T-helper 17 cell (primary cell): ENCODE results near the gene TFEC. TPM values are rescaled to one million over a fixed set of nuclear protein-coding genes. Genes with fewer than 3 reads are reported as not detected.

Source experiments
- ATAC-seq: fragments of 150-1000 bp; cut with Tn5 transposase; 2 replicates; pipeline ENCODE4 v1.10.0; 2021; ENCODE audit warnings: mild to moderate bottlenecking, moderate library complexity
- DNase-seq, 3 donors: peaks; one replicate each; pipeline versions ENCODE4 v3.0.0 to v3.0.0-alpha.2; 2020 to 2021
- H3K9me3 ChIP-seq: one replicate; pipeline ENCODE4 v1.7.0; 2013; ENCODE audit warnings: low read length, mild to moderate bottlenecking; ENCODE audit not compliant: control insufficient read depth, poor library complexity, severe bottlenecking
- H3K27ac Mint-ChIP-seq: one replicate; pipeline ENCODE4 v1.8.0; 2022; ENCODE audit warnings: mild to moderate bottlenecking, moderate library complexity, mixed read lengths
- H3K27me3 Mint-ChIP-seq: one replicate; pipeline ENCODE4 v1.8.0; 2022; ENCODE audit warnings: mixed read lengths
- H3K36me3 Mint-ChIP-seq: one replicate; pipeline ENCODE4 v1.8.0; 2022; ENCODE audit warnings: low read depth, mixed read lengths
- H3K4me1 Mint-ChIP-seq: one replicate; pipeline ENCODE4 v1.8.0; 2022; ENCODE audit warnings: mild to moderate bottlenecking, mixed read lengths
- H3K4me3 Mint-ChIP-seq: one replicate; pipeline ENCODE4 v1.8.0; 2022; ENCODE audit warnings: mild to moderate bottlenecking, moderate library complexity, mixed read lengths
- total RNA-seq, 4 donors: library from RNA in 2 of 4; stranded (reverse) in 2 of 4; gene quantifications; one replicate each; pipeline ENCODE4 v1.2.3 and lab custom pipeline; 2022 to 2026

Gene TFEC
- total RNA-seq, 2 donors from 2014 or later = 0.21 to 0.47 TPM

- DNase-seq = no peak
- Mint-ChIP-seq H3K4me3 (no peak overlapping the region), H3K27ac (no peak overlapping the region), H3K27me3 (no peaks in the 10 kb centered on the region), H3K4me1 (no peaks in the 10 kb centered on the region), H3K36me3 (no peaks in the 10 kb centered on the region)
- H3K9me3 ChIP-seq = no peaks in the 10 kb centered on the region
- ATAC-seq = no peak
These were observed 57.2 kb downstream of the TFEC start for GRCh38 chr7:115973406-115973805.

GRCh38 chr7:115971506-115971905 lies 59.1 kb downstream of the TFEC start:
- Mint-ChIP-seq H3K36me3 (no peaks in the 10 kb centered on the region), H3K27me3 (no peaks in the 10 kb centered on the region), H3K4me1 (no peaks in the 10 kb centered on the region), H3K27ac (no peak overlapping the region), H3K4me3 (no peak overlapping the region)
- ATAC-seq = no peak
- no peaks in the 10 kb centered on the region for H3K9me3 ChIP-seq
- no peak for DNase-seq

DNA sequence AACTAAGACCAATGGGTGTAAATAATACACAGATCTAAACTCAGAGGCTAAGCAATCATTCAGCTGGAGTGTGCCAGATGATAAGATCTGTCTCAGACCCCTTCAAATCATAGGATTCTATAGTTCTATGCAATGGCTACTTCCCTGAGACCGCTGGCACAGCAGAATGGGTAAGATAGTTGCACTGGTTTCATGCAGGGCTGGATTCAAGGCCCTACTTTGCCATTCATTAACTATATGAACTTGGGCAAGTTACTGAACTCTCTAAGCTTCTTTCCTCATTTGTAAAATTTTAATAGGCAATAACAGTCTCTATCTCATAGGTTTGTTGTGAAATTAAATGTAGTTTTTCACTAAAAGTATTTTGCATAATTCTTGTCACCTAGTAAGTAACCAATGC lies 62.0 kb downstream of the TFEC start:
- no peak overlapping the region for H3K27ac Mint-ChIP-seq
- peaks cover 11% of the 10 kb centered on the region for H3K27me3 Mint-ChIP-seq
- ATAC-seq (no peak), DNase-seq (no peak)
- no peaks in the 10 kb centered on the region for H3K36me3 Mint-ChIP-seq
- peaks cover 2% of the 10 kb centered on the region for H3K4me1 Mint-ChIP-seq
- H3K4me3 Mint-ChIP-seq = no peak overlapping the region
- no peaks in the 10 kb centered on the region for H3K9me3 ChIP-seq

DNA sequence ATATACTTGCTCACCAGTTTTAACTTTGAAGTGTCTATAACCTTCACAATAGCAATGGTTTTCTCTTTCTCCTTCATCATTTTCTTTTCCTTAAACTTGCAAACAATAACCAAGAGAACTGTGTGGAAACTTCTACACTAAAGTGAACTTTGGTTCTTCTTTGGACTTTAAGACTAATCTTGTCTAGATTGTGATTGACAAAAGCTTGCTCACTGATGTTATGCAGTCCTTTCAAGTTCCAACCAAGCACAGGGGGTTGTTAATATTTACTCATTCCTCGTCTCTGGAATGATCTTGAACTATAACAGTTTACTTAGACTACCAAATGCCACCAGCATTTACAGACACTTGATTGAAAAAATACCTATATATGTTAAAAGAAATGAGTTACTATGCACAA lies 62.4 kb downstream of the TFEC start:
- Mint-ChIP-seq H3K4me1 (peaks cover 2% of the 10 kb centered on the region), H3K4me3 (no peak overlapping the region), H3K27ac (no peak overlapping the region), H3K27me3 (peaks cover 11% of the 10 kb centered on the region), H3K36me3 (no peaks in the 10 kb centered on the region)
- no peaks in the 10 kb centered on the region for H3K9me3 ChIP-seq
- no peak for ATAC-seq
- no peak for DNase-seq

DNA sequence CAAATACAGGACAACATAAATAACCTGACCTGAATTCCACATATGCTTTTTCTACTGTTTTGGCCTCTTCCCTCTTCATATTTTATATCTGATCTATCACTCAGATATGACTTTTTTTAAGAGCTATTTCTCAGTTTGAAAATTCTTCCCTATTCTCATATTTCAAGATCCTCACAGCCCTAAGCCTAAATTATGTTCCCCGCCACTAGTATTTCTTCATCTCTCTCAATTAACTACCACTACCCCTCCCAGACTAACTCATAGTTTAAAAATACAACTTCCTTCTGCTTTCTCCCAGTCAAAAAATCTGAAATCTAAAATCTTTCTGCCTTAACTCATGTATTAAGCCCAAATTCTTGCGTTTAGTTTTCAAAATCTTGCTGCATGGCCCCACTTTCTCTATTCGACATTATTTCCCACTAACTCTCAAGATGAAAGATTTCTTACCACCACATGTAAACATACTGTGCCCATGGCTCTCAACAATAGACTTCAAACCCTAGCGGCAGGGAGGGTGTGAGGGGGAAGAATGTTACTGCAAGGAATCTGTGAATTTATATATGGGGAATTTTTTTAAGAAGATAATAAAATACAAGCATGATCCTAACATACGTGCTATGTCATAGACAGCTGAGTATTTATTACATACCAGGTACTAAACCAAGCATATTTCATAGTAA lies 64.6 kb downstream of the TFEC start:
- ATAC-seq = no peak
- DNase-seq = no peak
- peaks cover 11% of the 10 kb centered on the region for H3K27me3 Mint-ChIP-seq
- peaks cover 2% of the 10 kb centered on the region for H3K4me1 Mint-ChIP-seq
- no peak overlapping the region for H3K4me3 Mint-ChIP-seq
- H3K9me3 ChIP-seq = no peaks in the 10 kb centered on the region
- H3K36me3 Mint-ChIP-seq = no peaks in the 10 kb centered on the region
- no peak overlapping the region for H3K27ac Mint-ChIP-seq

DNA sequence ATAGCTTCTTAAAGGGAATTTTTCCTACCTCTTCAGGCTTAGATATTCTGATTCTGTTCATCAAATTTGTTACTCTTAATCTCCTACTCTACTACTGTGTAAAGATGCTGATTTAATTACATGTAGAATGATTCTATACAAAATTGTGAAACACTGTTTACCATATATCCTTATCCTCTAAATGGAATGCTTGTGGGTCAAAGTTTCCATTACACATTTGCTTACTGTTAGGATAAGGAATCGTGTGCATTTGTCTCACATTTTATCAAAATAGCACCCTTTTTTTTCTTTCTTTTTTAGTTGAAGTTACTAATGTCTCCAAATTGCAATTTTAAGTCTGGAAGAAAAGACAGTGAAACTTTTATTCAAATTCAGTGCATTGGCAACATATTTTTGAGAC lies 65.3 kb downstream of the TFEC start:
- H3K9me3 ChIP-seq = no peaks in the 10 kb centered on the region
- no peaks in the 10 kb centered on the region for H3K36me3 Mint-ChIP-seq
- no peak overlapping the region for H3K4me3 Mint-ChIP-seq
- no peak for ATAC-seq
- peaks cover 11% of the 10 kb centered on the region for H3K27me3 Mint-ChIP-seq
- no peak overlapping the region for H3K27ac Mint-ChIP-seq
- peaks cover 2% of the 10 kb centered on the region for H3K4me1 Mint-ChIP-seq
- no peak for DNase-seq

GRCh38 chr7:115964799-115965198 lies 65.8 kb downstream of the TFEC start:
- Mint-ChIP-seq H3K27ac (no peak overlapping the region), H3K4me1 (peaks cover 2% of the 10 kb centered on the region), H3K4me3 (no peak overlapping the region), H3K36me3 (no peaks in the 10 kb centered on the region), H3K27me3 (peaks cover 11% of the 10 kb centered on the region)
- H3K9me3 ChIP-seq = no peaks in the 10 kb centered on the region
- no peak for DNase-seq
- ATAC-seq = no peak

GRCh38 chr7:115962340-115962739 lies 68.2 kb downstream of the TFEC start:
- H3K4me3 Mint-ChIP-seq = no peak overlapping the region
- peaks cover 2% of the 10 kb centered on the region for H3K4me1 Mint-ChIP-seq
- peaks cover 11% of the 10 kb centered on the region for H3K27me3 Mint-ChIP-seq
- ATAC-seq = no peak
- no peaks in the 10 kb centered on the region for H3K9me3 ChIP-seq
- no peaks in the 10 kb centered on the region for H3K36me3 Mint-ChIP-seq
- no peak for DNase-seq
- H3K27ac Mint-ChIP-seq = no peak overlapping the region

DNA sequence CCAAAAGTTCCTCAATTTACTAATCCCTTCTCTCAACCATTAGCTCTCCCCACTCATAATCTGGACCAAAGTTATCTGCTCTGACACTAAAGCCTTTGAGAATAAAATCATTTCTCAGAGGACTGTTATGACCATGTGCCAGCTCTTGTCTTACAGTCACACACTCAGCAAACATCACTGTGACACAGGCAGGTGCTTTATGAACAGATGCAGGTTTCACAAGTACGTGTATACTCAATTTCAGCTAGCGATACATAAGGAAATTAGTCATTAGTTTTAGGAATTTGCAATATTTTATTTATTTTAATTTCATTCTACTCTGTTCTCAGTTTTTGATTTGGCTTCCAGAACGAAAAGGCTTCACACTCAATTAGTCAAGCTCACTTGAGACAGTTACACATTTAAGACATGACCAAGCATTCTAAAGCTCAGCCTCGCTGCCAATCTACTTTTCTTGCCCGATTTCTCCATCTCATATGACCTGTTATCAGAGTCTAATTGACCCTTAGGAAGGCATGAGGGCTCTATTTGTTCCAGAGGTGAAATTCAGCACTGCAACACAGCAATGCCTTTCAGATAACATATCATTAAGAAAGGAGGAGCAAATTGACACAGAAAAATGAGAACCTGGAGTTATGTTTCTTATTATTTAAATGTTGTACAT lies 76.8 kb downstream of the TFEC start:
- H3K4me1 Mint-ChIP-seq = no peaks in the 10 kb centered on the region
- H3K27ac Mint-ChIP-seq = no peak overlapping the region
- ATAC-seq (no peak), DNase-seq (no peak)
- no peaks in the 10 kb centered on the region for H3K9me3 ChIP-seq
- no peak overlapping the region for H3K4me3 Mint-ChIP-seq
- H3K27me3 Mint-ChIP-seq = no peaks in the 10 kb centered on the region
- H3K36me3 Mint-ChIP-seq = no peaks in the 10 kb centered on the region

- H3K9me3 ChIP-seq = no peaks in the 10 kb centered on the region
- Mint-ChIP-seq H3K27ac (no peak overlapping the region), H3K4me3 (no peak overlapping the region), H3K36me3 (no peaks in the 10 kb centered on the region), H3K27me3 (no peaks in the 10 kb centered on the region), H3K4me1 (no peaks in the 10 kb centered on the region)
- no peak for DNase-seq
- no peak for ATAC-seq
These were observed 77.7 kb downstream of the TFEC start for GRCh38 chr7:115952832-115953231.

DNA sequence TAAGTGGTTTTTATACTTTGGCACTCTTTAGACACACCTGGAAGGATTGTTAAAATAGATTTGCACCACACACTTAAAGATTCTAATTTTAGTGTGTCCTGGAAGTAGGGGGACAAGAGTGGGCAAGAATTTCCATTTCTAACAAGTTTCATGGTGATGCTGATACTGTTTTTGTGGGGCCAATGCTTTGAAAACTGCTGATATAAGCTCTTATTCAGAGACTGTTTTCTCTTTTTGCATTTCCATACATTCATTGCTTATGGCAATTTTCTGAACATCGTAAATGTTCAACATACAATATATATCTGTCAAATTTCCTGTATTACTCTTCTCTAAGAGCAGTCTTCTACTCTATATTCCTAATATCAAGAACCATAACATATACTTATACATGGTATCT lies 79.0 kb downstream of the TFEC start:
- Mint-ChIP-seq H3K4me1 (no peaks in the 10 kb centered on the region), H3K27me3 (no peaks in the 10 kb centered on the region), H3K36me3 (no peaks in the 10 kb centered on the region), H3K4me3 (no peak overlapping the region), H3K27ac (no peak overlapping the region)
- no peaks in the 10 kb centered on the region for H3K9me3 ChIP-seq
- no peak for DNase-seq
- no peak for ATAC-seq

DNA sequence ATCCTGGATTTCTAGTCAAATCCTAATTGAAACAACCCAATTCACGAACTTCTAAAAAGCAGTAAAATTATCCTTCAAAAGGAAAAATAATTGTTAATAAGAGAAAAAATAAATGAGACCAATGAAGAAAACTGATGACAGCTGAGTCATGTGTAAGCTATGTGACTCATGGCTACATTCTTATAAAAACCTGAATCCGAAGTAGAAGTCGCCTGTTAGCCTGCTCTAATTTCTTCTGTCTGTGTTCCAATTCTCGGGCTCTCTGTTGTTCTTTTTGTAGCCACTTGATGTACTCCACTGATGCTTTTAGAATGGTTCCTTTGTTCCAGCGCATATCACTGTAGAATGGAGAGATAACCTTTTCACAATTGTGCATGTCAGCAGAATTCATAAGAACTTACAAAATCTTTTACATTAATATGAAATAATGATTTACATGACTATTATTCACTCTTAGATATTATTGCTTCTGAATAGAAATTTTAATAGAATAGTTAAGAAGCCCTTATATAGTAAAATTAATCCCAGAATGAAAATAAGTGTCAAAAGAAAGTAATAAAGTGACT lies 88.8 kb downstream of the TFEC start:
- H3K36me3 Mint-ChIP-seq = no peaks in the 10 kb centered on the region
- H3K27ac Mint-ChIP-seq = no peak overlapping the region
- ATAC-seq (no peak), DNase-seq (no peak)
- peaks cover 2% of the 10 kb centered on the region for H3K4me1 Mint-ChIP-seq
- no peaks in the 10 kb centered on the region for H3K27me3 Mint-ChIP-seq
- H3K4me3 Mint-ChIP-seq = no peak overlapping the region
- no peaks in the 10 kb centered on the region for H3K9me3 ChIP-seq

GRCh38 chr7:115940460-115941060 lies 90.0 kb downstream of the TFEC start:
- no peaks in the 10 kb centered on the region for H3K27me3 Mint-ChIP-seq
- ATAC-seq (no peak), DNase-seq (no peak)
- no peak overlapping the region for H3K4me3 Mint-ChIP-seq
- H3K27ac Mint-ChIP-seq = no peak overlapping the region
- H3K4me1 Mint-ChIP-seq = peaks cover 2% of the 10 kb centered on the region
- no peaks in the 10 kb centered on the region for H3K9me3 ChIP-seq
- no peaks in the 10 kb centered on the region for H3K36me3 Mint-ChIP-seq
